AG04450 (cell line): ENCODE results near the gene CDKL2. TPM values are rescaled to one million over a fixed set of nuclear protein-coding genes. Genes with fewer than 3 reads are reported as not detected.
A peak's percentile ranks its signal among the peaks of the same experiment; 100 is the strongest.

Experiments used
- CTCF ChIA-PET: fragments of 300-600, 350-600 bp; formaldehyde crosslinking; extraction: SDS; loops from one replicate; lab custom pipeline; 2022; ENCODE audit warnings: antibody characterized with exemption, inconsistent platforms; lab: Charles Lee
- POLR2A ChIA-PET: fragments of 350-600 bp; formaldehyde crosslinking; extraction: SDS; loops from one replicate; lab custom pipeline; 2021; ENCODE audit warnings: antibody characterized with exemption, inconsistent platforms; lab: Yijun Ruan, JAX
- DNase-seq: peaks from one replicate; pipeline ENCODE4 v3.0.0-alpha.2; 2011; ENCODE audit warnings: low read depth, low spot score
- H3K27ac ChIP-seq: one replicate; pipeline ENCODE4 v1.5.1; 2012; ENCODE audit warnings: low read depth, low read length, control low read depth
- H3K27me3 ChIP-seq: one replicate; pipeline ENCODE4 v1.6.0; 2012; ENCODE audit warnings: low read length; ENCODE audit not compliant: control insufficient read depth, insufficient read depth
- H3K4me3 ChIP-seq: 2 replicates; pipeline ENCODE4 v1.5.1; 2011; ENCODE audit warnings: mild to moderate bottlenecking, low read depth, low read length, control low read depth
- H3K9me3 ChIP-seq: 2 replicates; pipeline ENCODE4 v1.5.1; 2012; ENCODE audit warnings: low read length; ENCODE audit not compliant: control insufficient read depth, insufficient read depth
- polyA plus RNA-seq: library from polyadenylated mRNA; depleted of rRNA; stranded (reverse); fragments of >200 nt; gene quantifications from 2 replicates; pipeline ENCODE4 v1.2.3, GENCODE V29; 2011
- TF ChIP-seq, protein P1 (sequence below): IDR thresholded peaks from 2 replicates; pipeline ENCODE4 v1.5.1; 2011; ENCODE audit warnings: low read depth, low read length, control low read depth, inconsistent platforms

CDKL2 gene
- polyA plus RNA-seq, 1 experiment: 0.29 TPM

DNA sequence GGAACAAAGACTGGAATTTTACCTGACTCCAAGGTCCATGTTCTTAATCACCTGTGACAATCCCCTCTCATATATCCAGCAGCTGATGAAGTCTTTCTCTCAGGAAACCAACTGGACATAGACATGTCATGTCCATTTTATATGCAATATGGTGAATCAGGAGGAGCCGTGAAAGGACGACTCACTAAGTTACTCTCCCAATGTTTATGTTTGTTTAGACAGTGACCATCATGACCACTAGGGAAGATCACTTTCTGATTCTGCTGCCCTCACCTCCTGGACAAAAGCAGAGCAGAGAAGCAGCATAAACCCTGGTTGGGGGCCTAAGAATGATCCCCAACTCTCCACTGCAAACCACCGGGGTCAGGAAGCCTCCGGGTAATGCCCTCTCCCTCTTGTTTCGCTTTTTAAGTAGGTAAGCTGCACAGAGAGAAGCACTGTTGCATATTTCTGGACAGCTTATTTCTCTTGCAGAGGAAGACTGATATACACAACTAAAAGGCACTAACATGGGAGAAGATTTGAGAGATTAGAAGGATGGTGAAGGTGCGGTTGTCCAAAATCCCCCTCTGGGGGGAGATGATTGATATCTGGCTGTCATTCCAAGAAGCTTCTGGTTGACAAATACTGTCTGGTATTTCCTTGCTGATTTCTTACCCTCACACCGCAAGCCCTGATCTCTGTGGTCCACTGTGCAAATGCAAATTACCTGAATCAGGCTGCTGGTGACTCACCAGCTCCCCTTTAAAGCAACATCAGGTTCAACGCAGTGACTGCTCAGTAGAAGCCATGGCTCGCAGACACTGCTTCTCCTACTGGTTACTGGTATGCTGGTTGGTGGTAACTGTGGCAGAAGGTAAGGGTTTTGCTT lies 74.8 kb downstream of the CDKL2 start, which contains the start of gene ODAPH:
TSS of gene ODAPH (plus strand) at position 773 of the 871 bp plus-strand sequence. CDS start at position 790, 17 bp downstream.
- no peaks in the 10 kb centered on the region for H3K9me3 ChIP-seq
- TF ChIP-seq, protein P1, sequence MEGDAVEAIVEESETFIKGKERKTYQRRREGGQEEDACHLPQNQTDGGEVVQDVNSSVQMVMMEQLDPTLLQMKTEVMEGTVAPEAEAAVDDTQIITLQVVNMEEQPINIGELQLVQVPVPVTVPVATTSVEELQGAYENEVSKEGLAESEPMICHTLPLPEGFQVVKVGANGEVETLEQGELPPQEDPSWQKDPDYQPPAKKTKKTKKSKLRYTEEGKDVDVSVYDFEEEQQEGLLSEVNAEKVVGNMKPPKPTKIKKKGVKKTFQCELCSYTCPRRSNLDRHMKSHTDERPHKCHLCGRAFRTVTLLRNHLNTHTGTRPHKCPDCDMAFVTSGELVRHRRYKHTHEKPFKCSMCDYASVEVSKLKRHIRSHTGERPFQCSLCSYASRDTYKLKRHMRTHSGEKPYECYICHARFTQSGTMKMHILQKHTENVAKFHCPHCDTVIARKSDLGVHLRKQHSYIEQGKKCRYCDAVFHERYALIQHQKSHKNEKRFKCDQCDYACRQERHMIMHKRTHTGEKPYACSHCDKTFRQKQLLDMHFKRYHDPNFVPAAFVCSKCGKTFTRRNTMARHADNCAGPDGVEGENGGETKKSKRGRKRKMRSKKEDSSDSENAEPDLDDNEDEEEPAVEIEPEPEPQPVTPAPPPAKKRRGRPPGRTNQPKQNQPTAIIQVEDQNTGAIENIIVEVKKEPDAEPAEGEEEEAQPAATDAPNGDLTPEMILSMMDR: 0 out of 2 replicates have a peak, but pooled peaks have one; percentile 19
- ChIA-PET CTCF (interaction anchor here (0.8 to 1.9 kb wide), 3 partner anchors 7 to 169 kb away, joined by 4 to 7 read pairs (median 4); partner anchors contain the start of gene USO1), POLR2A (no interaction called here)
- DNase-seq: no peak
- H3K27ac ChIP-seq: no peak within 1 kb of the TSS
- H3K4me3 ChIP-seq: no peak within 1 kb of the TSS
- H3K27me3 ChIP-seq: no peaks in the 10 kb centered on the region

DNA sequence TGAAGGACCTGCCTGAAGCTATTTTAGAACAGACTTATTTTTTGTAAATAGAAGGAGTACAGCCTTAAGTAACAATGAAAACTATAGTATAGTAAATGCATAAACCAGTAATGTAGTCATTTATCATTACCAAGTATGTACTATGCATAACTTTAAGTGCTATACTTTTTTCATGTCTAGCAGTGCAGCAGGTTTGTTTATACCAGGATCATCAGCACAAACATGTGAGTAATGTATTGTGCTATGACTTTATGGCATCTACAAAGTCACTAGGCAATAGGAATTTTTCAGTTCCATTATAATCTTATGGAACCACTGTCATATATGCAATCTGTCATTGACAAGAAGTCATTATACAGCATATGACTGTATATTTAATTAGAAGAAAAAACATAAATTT lies 77.9 kb downstream of the CDKL2 start:
- H3K9me3 ChIP-seq: no peaks in the 10 kb centered on the region
- no peak for DNase-seq
- POLR2A ChIA-PET: no interaction called here
- H3K27me3 ChIP-seq: no peaks in the 10 kb centered on the region
- CTCF ChIA-PET: no interaction called here
- H3K4me3 ChIP-seq: no peak overlapping the region
- no peak overlapping the region for H3K27ac ChIP-seq
- TF ChIP-seq, protein P1: no peak

DNA sequence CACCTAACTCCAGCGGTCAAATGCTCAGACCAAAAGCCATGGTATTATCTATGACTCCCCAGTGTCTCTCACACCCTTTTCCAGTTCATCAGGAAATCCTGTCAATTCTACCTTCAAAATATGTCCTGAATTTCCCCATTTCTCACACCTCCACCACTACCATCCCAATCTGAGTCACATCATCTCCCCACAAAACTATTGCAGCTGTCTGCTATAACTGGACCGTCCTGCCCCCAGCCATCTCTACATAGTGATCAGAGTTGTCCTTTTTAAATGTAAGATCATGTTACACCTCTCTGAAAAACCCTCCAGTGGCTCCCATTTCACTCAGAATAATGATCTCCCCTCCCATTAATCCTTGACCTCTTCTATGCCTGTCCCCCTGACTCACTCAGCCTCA lies 81.3 kb downstream of the CDKL2 start:
- ChIA-PET CTCF (no interaction called here), POLR2A (no interaction called here)
- no peak overlapping the region for H3K4me3 ChIP-seq
- H3K27me3 ChIP-seq: no peaks in the 10 kb centered on the region
- no peak overlapping the region for H3K27ac ChIP-seq
- no peak for DNase-seq
- TF ChIP-seq, protein P1: no peak
- no peaks in the 10 kb centered on the region for H3K9me3 ChIP-seq

DNA sequence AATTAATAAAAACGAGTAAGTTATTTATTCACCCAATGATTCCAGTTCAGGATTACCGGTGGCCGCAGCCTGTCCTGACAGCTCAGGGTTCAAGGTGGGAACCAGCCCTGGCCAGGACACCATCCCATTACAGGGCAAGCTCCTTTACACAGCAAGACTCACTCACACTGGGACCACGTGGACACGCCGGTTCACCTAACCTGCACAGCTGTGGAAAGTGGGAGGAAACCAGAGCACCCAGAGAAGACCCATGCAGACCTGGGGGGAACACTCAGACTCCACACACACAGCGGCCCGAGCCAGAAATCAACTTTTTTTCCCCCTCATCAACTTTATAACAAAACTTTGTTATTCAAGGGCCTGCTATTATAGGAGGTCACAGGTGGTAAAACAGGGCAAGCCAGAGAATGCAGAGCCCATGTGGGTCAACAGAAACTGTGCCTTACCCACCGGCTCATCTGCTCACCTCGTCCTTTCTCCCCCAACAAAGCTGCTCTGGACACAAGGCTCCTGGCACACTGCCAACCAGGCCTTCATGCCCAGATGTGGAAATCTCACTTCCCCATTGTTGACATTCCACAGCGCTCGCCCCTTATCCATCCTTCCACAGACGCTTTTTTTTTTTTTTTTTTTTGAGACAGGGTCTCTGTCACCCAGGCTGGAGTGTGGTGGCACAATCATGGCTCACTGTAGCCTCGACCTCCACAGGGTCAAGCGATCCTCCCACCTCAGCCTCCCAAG lies 82.5 kb downstream of the CDKL2 start:
- TF ChIP-seq, protein P1: no peak
- Histone ChIP-seq H3K4me3 (no peak overlapping the region), H3K27ac (no peak overlapping the region), H3K27me3 (no peaks in the 10 kb centered on the region), H3K9me3 (no peaks in the 10 kb centered on the region)
- POLR2A ChIA-PET: no interaction called here
- no peak for DNase-seq
- CTCF ChIA-PET: interaction anchor here (0.9 kb wide), 1 partner anchor 8 kb away, joined by 4 read pairs; the partner anchor contains the start of gene ODAPH

DNA sequence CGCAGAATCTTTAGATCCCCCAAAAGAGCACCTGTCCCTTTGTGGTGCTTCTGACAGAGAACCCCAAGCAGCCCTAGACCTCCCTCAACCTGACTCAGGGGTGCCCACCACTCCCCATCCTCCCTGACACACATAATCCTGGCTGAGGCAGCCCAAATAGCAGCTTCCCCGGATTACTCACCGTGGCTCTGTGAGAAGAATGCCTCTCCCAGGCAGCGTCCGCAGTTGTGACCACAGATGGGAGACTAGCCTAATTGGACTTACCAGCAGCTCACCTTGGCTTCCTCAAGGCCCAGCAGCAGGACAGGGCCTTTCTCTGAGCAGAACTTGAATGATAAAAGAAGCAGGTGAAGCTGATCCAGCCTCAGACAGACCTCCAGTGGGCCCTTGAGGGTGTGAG lies 84.8 kb downstream of the CDKL2 start:
- Histone ChIP-seq H3K4me3 (no peak overlapping the region), H3K27me3 (no peaks in the 10 kb centered on the region), H3K9me3 (no peaks in the 10 kb centered on the region), H3K27ac (no peak overlapping the region)
- ChIA-PET CTCF (interaction anchor here (1.9 kb wide), 1 partner anchor 10 kb away, joined by 7 read pairs; the partner anchor contains the start of gene ODAPH), POLR2A (no interaction called here)
- no peak for DNase-seq
- TF ChIP-seq, protein P1: no peak
